ENCODE data around the gene NOXO1. TPM values are rescaled to one million over a fixed set of nuclear protein-coding genes. Genes with fewer than 3 reads are reported as not detected.

NOXO1 gene
- total RNA-seq, 1 donor from 2014 or later: 0.96 TPM

- no peak overlapping the region for H3K4me3 ChIP-seq (ENCODE audit: low read depth, low read length)
- H3K36me3 ChIP-seq (ENCODE audit: control insufficient read depth, insufficient read depth, low read length): no peaks in the 10 kb centered on the region
- peaks cover 25% of the 10 kb centered on the region for H3K27me3 ChIP-seq (ENCODE audit: control insufficient read depth, insufficient read depth, low read length)
- no peak for TF ChIP-seq CTCF (IDR thresholded peaks at IDR 0.05; ENCODE audit: insufficient read depth, low read length, poor library complexity, severe bottlenecking)
- DNase-seq (ENCODE audit: low read depth): peak; percentile 51
Observed at GRCh38 chr16:1993731-1994131, 12.5 kb upstream of the NOXO1 start.

- Histone ChIP-seq H3K27me3 (ENCODE audit: control insufficient read depth, insufficient read depth, low read length) (peaks cover 29% of the 10 kb centered on the region), H3K36me3 (ENCODE audit: control insufficient read depth, insufficient read depth, low read length) (no peaks in the 10 kb centered on the region), H3K4me3 (ENCODE audit: low read depth, low read length) (no peak overlapping the region)
- no peak for TF ChIP-seq CTCF (IDR thresholded peaks at IDR 0.05; ENCODE audit: insufficient read depth, low read length, poor library complexity, severe bottlenecking)
- no peak for DNase-seq (ENCODE audit: low read depth)
Observed at GRCh38 chr16:1992704-1993317, 11.5 kb upstream of the NOXO1 start.

GRCh38 chr16:1991948-1992703 lies 10.9 kb upstream of the NOXO1 start:
- Histone ChIP-seq H3K4me3 (ENCODE audit: low read depth, low read length) (peak overlapping the region; percentile 33), H3K36me3 (ENCODE audit: control insufficient read depth, insufficient read depth, low read length) (no peaks in the 10 kb centered on the region)
- TF ChIP-seq CTCF (IDR thresholded peaks at IDR 0.05; ENCODE audit: insufficient read depth, low read length, poor library complexity, severe bottlenecking): no peak

GRCh38 chr16:1991588-1991947 lies 10.3 kb upstream of the NOXO1 start:
- TF ChIP-seq CTCF (IDR thresholded peaks at IDR 0.05; ENCODE audit: insufficient read depth, low read length, poor library complexity, severe bottlenecking): no peak
- DNase-seq (ENCODE audit: low read depth): no peak
- peaks cover 29% of the 10 kb centered on the region for H3K27me3 ChIP-seq (ENCODE audit: control insufficient read depth, insufficient read depth, low read length)
- no peaks in the 10 kb centered on the region for H3K36me3 ChIP-seq (ENCODE audit: control insufficient read depth, insufficient read depth, low read length)
- H3K4me3 ChIP-seq (ENCODE audit: low read depth, low read length): peak overlapping the region; percentile 33

More at GRCh38 chr16:1991948-1992703, 10.9 kb upstream of the NOXO1 start:
- DNase-seq (ENCODE audit: low read depth): peak; percentile 42
- peaks cover 29% of the 10 kb centered on the region for H3K27me3 ChIP-seq (ENCODE audit: control insufficient read depth, insufficient read depth, low read length)

GRCh38 chr16:1991135-1991551 lies 9.9 kb upstream of the NOXO1 start:
- Histone ChIP-seq H3K4me3 (ENCODE audit: low read depth, low read length) (no peak overlapping the region), H3K36me3 (ENCODE audit: control insufficient read depth, insufficient read depth, low read length) (peaks cover 2% of the 10 kb centered on the region), H3K27me3 (ENCODE audit: control insufficient read depth, insufficient read depth, low read length) (peaks cover 29% of the 10 kb centered on the region)
- no peak for DNase-seq (ENCODE audit: low read depth)
- no peak for TF ChIP-seq CTCF (IDR thresholded peaks at IDR 0.05; ENCODE audit: insufficient read depth, low read length, poor library complexity, severe bottlenecking)

All from kidney epithelial cell (primary cell).